Transverse colon (tissue), 4 donors: ENCODE results near the gene PRPF6. TPM values are rescaled to one million over a fixed set of nuclear protein-coding genes. Genes with fewer than 3 reads are reported as not detected.

Source experiments
- DNase-seq: peaks from one replicate; pipeline ENCODE4 v3.0.0-alpha.2; 2019
- H3K27ac ChIP-seq, 4 donors: fragments of 200-600 bp; sonication (generic); 2 replicates each; pipeline ENCODE4 v1.5.1; 2016 to 2018; ENCODE audit warnings: inconsistent platforms in 4 of 4
- H3K27me3 ChIP-seq: fragments of 200-600 bp; sonication (generic); 2 replicates; pipeline ENCODE4 v1.5.1; 2017; ENCODE audit warnings: inconsistent platforms
- H3K36me3 ChIP-seq, 4 donors: fragments of 200-600 bp; sonication (generic); 2 replicates each; pipeline ENCODE4 v1.5.1; 2017 to 2019; ENCODE audit warnings: inconsistent platforms in 4 of 4
- H3K4me1 ChIP-seq, 4 donors: fragments of 200-600 bp; sonication (generic); 2 replicates each; pipeline ENCODE4 v1.5.1; 2017 to 2020; ENCODE audit warnings: inconsistent platforms in 4 of 4
- H3K4me3 ChIP-seq, 4 donors: fragments of 200-600 bp; sonication (generic); 1 replicate in 1 of 4; 2 replicates in 3 of 4; pipeline versions ENCODE4 v1.5.1 to v1.6.1; 2017 to 2019; ENCODE audit warnings: inconsistent platforms in 4 of 4
- H3K9me3 ChIP-seq, 2 donors: fragments of 200-600 bp; sonication (generic); 2 replicates each; pipeline ENCODE4 v1.5.1; 2017 to 2019; ENCODE audit warnings: inconsistent platforms in 2 of 2
- CTCF ChIP-seq, 5 experiments: fragments of 200-600 bp in 3 of 5; fragments of 450-650 bp in 2 of 5; sonication (generic) in 3 of 5; IDR thresholded peaks; 1 replicate in 2 of 5; 2 replicates in 3 of 5; pipeline ENCODE4 v1.5.1; 2016 to 2017; ENCODE audit warnings: antibody characterized with exemption in 5 of 5, inconsistent platforms in 3 of 5, mild to moderate bottlenecking in 2 of 5, moderate library complexity in 1 of 5
- EP300 ChIP-seq: sonication (generic); formaldehyde crosslinking; IDR thresholded peaks from one replicate; pipeline ENCODE4 v1.6.1; 2017; ENCODE audit warnings: antibody characterized with exemption, low read depth
- POLR2A ChIP-seq: fragments of 450-650 bp; IDR thresholded peaks from one replicate; pipeline ENCODE4 v1.6.1; 2016; ENCODE audit warnings: antibody characterized with exemption, mild to moderate bottlenecking, moderate library complexity
- POLR2AphosphoS5 ChIP-seq, 3 donors: sonication (generic); formaldehyde crosslinking; IDR thresholded peaks; one replicate each; pipeline ENCODE4 v1.6.1; 2016; ENCODE audit warnings: antibody characterized with exemption in 3 of 3
- WGBS, 2 donors: methylation state at CpG; one replicate each; pipeline ENCODE4 v1.1.5; 2018; ENCODE audit warnings: low coverage in 1 of 2; 5-methylcytosine and 5-hydroxymethylcytosine counted together
- in situ Hi-C, 4 donors: fragments of 200-750 bp; cut with MboI; loops; one replicate each; pipeline versions ENCODE4 v1.15.0 to v1.15.1; 2017; ENCODE audit warnings: low sequenced_read_pairs in 3 of 4, low pct_ligation_motif_present in 1 of 4, low pct_unique_long_range_greater_than_20kb in 1 of 4
- intact Hi-C: fragments of 100-400 bp; cut with DNase I; formaldehyde crosslinking; loops from one replicate; pipeline ENCODE4 v1.15.1; 2023; ENCODE audit warnings: low total_unique reads
- total RNA-seq, 4 donors: library from RNA; depleted of rRNA; stranded (reverse); fragments of >200 nt; gene quantifications; one replicate each; pipeline ENCODE4 v1.1.0, GENCODE V29; 2016

PRPF6 gene
- total RNA-seq, 4 donors from 2014 or later = 29.2 to 55.7 (median 51.8) TPM

- in situ Hi-C loops = no loop called here
Measured at GRCh38 chr20:64067733-64068307, 86.9 kb downstream of the PRPF6 start.

GRCh38 chr20:64068386-64069208 lies 87.7 kb downstream of the PRPF6 start:
- no peak for DNase-seq
- Histone ChIP-seq H3K4me1 (peaks cover 9 to 15% (median 12%) of the 10 kb centered on the region in 4 donors), H3K27ac (no peak overlapping the region), H3K9me3 (no peaks in the 10 kb centered on the region), H3K4me3 (no peak overlapping the region), H3K36me3 (no peaks in the 10 kb centered on the region), H3K27me3 (peaks cover 4% of the 10 kb centered on the region)
- in situ Hi-C loops = no loop called here
- intact Hi-C loops = no loop called here
- WGBS, 2 donors = 77% methylated on average over 7 of the region's 12 CpGs; no CpG with 5 or more reads in 1 of the 2 donors
- TF ChIP-seq EP300 = no peak
- TF ChIP-seq POLR2AphosphoS5 (IDR thresholded peaks at IDR 0.05) = no peak
- no peak for TF ChIP-seq POLR2A
- no peak for TF ChIP-seq CTCF (IDR thresholded peaks at IDR 0.05)

More at GRCh38 chr20:64067733-64068307, 86.9 kb downstream of the PRPF6 start:
- H3K9me3 ChIP-seq = no peaks in the 10 kb centered on the region
- DNase-seq = no peak
- peaks cover 9 to 19% (median 15%) of the 10 kb centered on the region in 4 donors for H3K4me1 ChIP-seq
- WGBS, 2 donors = 75% methylated on average over 11 of the region's 12 CpGs; no CpG with 5 or more reads in 1 of the 2 donors
- H3K4me3 ChIP-seq = no peak overlapping the region
- no peak for TF ChIP-seq POLR2A
- TF ChIP-seq EP300 = no peak
- no peak for TF ChIP-seq CTCF (IDR thresholded peaks at IDR 0.05)
- TF ChIP-seq POLR2AphosphoS5 (IDR thresholded peaks at IDR 0.05) = no peak
- peaks cover 4% of the 10 kb centered on the region for H3K27me3 ChIP-seq
- intact Hi-C loops = no loop called here
- no peaks in the 10 kb centered on the region for H3K36me3 ChIP-seq
- H3K27ac ChIP-seq = no peak overlapping the region

GRCh38 chr20:64069209-64069613 lies 88.3 kb downstream of the PRPF6 start:
- Histone ChIP-seq H3K9me3 (no peaks in the 10 kb centered on the region), H3K4me3 (no peak overlapping the region), H3K4me1 (peaks cover 3 to 8% (median 6%) of the 10 kb centered on the region in 4 donors), H3K27me3 (peaks cover 1% of the 10 kb centered on the region), H3K27ac (no peak overlapping the region), H3K36me3 (no peaks in the 10 kb centered on the region)
- in situ Hi-C loops (no loop called here), intact Hi-C loops (no loop called here)
- TF ChIP-seq EP300 (no peak), CTCF (IDR thresholded peaks at IDR 0.05) (no peak), POLR2A (no peak), POLR2AphosphoS5 (IDR thresholded peaks at IDR 0.05) (no peak)
- WGBS, 2 donors = 86% methylated on average over 13 of the region's 20 CpGs; no CpG with 5 or more reads in 1 of the 2 donors
- no peak for DNase-seq

- no peaks in the 10 kb centered on the region for H3K27me3 ChIP-seq
- no peaks in the 10 kb centered on the region for H3K36me3 ChIP-seq
- 67% methylated on average over 14 of the region's 14 CpGs; no CpG with 5 or more reads in 1 of the 2 donors for WGBS, 2 donors
- TF ChIP-seq EP300 (no peak), CTCF (IDR thresholded peaks at IDR 0.05) (peak; percentile 58 to 66 (median 61)), POLR2A (no peak), POLR2AphosphoS5 (IDR thresholded peaks at IDR 0.05) (no peak)
- no peak overlapping the region for H3K4me3 ChIP-seq
- intact Hi-C loops (no loop called here), in situ Hi-C loops (no loop called here)
- H3K27ac ChIP-seq = no peak overlapping the region
- peaks cover 0 to 4% (median under 1%) of the 10 kb centered on the region in 4 donors for H3K4me1 ChIP-seq
- no peaks in the 10 kb centered on the region for H3K9me3 ChIP-seq
- no peak for DNase-seq
Measured at GRCh38 chr20:64069614-64070243, 88.8 kb downstream of the PRPF6 start.
